Loucy (cell line): Measurements from ENCODE around the gene BCCIP.

Experiments
- H2AFZ ChIP-seq: fragments of 200-600 bp; sonication (generic); 2 replicates; pipeline ENCODE4 v1.6.0; 2016; ENCODE audit warnings: antibody characterized with exemption, mild to moderate bottlenecking, low read length, moderate library complexity
- H3F3A ChIP-seq: fragments of 200-600 bp; 2 replicates; pipeline ENCODE4 v1.6.0; 2016; ENCODE audit warnings: antibody characterized with exemption, low read depth, mild to moderate bottlenecking
- H3K27me3 ChIP-seq: fragments of 200-600 bp; sonication (generic); 2 replicates; pipeline ENCODE4 v1.6.1; 2014; ENCODE audit warnings: low read length, mild to moderate bottlenecking; ENCODE audit not compliant: insufficient read depth, poor library complexity, severe bottlenecking
- H3K36me3 ChIP-seq: fragments of 200-600 bp; sonication (generic); 2 replicates; pipeline ENCODE4 v1.6.1; 2016; ENCODE audit warnings: low read length; ENCODE audit not compliant: insufficient read depth
- H3K4me1 ChIP-seq: fragments of 200-600 bp; sonication (generic); 2 replicates; pipeline ENCODE4 v1.5.1; 2014; ENCODE audit warnings: low read length, mild to moderate bottlenecking; ENCODE audit not compliant: insufficient read depth, poor library complexity, severe bottlenecking
- H3K4me2 ChIP-seq: fragments of 200-600 bp; sonication (generic); 2 replicates; pipeline ENCODE4 v1.6.0; 2014; ENCODE audit warnings: antibody characterized with exemption, low read length, low read depth, mild to moderate bottlenecking; ENCODE audit not compliant: poor library complexity, severe bottlenecking
- H3K4me3 ChIP-seq: fragments of 200-600 bp; sonication (generic); 2 replicates; pipeline ENCODE4 v1.5.1; 2014; ENCODE audit warnings: low read length, mild to moderate bottlenecking, mixed read lengths; ENCODE audit not compliant: poor library complexity, severe bottlenecking
- H3K79me2 ChIP-seq: fragments of 200-600 bp; sonication (generic); 2 replicates; pipeline ENCODE4 v1.6.1; 2014; ENCODE audit warnings: low read length; ENCODE audit not compliant: insufficient read depth
- H3K9ac ChIP-seq: fragments of 200-600 bp; sonication (generic); 2 replicates; pipeline ENCODE4 v1.6.0; 2014; ENCODE audit warnings: mild to moderate bottlenecking, low read depth, low read length, moderate library complexity; ENCODE audit not compliant: poor library complexity, severe bottlenecking
- H3K9me2 ChIP-seq: fragments of 200-600 bp; sonication (generic); replicated peaks from 2 replicates; pipeline ENCODE4 v1.6.1; 2016; ENCODE audit warnings: low read depth, low read length, mixed read lengths
- H3K9me3 ChIP-seq: fragments of 200-600 bp; sonication (generic); 2 replicates; pipeline ENCODE4 v1.6.1; 2014; ENCODE audit warnings: mild to moderate bottlenecking, antibody characterized with exemption, low read length, low read depth; ENCODE audit not compliant: insufficient read depth
- H4K20me1 ChIP-seq: fragments of 200-600 bp; sonication (generic); 2 replicates; pipeline ENCODE4 v1.6.0; 2014; ENCODE audit warnings: antibody characterized with exemption, low read length, mild to moderate bottlenecking; ENCODE audit not compliant: insufficient read depth, poor library complexity, severe bottlenecking
- CTCF ChIP-seq: fragments of 200-600 bp; sonication (generic); conservative IDR thresholded peaks from 2 replicates; pipeline ENCODE4 v1.5.1; 2014; ENCODE audit warnings: mild to moderate bottlenecking, antibody characterized with exemption, low read length
- EZH2phosphoT487 ChIP-seq: fragments of 200-600 bp; IDR thresholded peaks from 2 replicates; pipeline ENCODE4 v1.6.1; 2018; ENCODE audit warnings: antibody characterized with exemption, mild to moderate bottlenecking, moderate library complexity, borderline replicate concordance

BCCIP gene

GRCh38 chr10:125871338-125871737, 48.0 kb downstream of the BCCIP start:
- no peaks in the 10 kb centered on the region for H3F3A ChIP-seq

DNA sequence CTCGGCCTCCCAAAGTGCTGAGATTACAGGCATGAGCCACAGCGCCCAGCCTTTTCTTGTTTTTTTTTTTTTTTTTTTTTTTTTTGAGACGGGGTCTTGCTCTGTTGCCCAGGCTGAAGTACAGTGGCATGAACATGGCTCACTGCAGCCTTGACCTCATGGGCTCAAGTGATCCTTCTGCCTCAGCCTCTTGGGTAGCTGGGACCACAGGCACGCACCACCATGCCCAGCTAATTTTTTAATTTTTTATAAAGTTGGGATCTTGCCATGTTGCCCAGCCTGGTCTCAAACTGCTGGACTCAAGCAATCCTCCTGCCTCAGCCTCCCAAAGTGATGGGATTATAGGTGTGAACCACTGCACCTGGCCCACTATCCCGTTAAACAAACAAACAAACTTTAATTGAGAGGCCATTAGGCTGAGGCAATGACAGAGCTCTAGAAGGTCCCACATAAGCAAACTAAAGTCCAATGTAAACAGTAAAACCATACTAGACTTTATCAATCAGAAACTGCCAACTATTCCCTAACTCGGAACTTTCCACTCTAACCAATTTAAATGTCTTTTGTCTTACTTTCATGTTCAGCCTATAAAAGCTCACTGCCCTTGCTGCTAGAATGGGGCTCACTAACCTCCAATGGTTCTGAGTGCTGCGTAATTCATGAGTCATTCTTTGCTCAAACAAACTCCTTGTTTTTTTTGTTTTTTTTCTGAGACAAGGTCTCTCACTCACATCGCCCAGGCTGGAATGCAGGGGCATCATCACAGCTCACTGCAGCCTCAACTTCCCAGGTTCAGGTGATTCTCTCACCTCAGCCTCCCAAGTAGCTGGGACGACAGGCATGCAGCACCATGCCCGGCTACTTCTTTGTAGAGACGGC, 55.9 kb downstream of the BCCIP start:
- TF ChIP-seq CTCF = no peak
- no peak for TF ChIP-seq EZH2phosphoT487
- no peaks in the 10 kb centered on the region for H3K36me3 ChIP-seq
- no peaks in the 10 kb centered on the region for H3K4me1 ChIP-seq
- no peaks in the 10 kb centered on the region for H4K20me1 ChIP-seq
- no peak overlapping the region for H3K4me3 ChIP-seq
- no peaks in the 10 kb centered on the region for H3K79me2 ChIP-seq
- H2AFZ ChIP-seq = no peak overlapping the region
- no peak overlapping the region for H3K9ac ChIP-seq
- no peaks in the 10 kb centered on the region for H3F3A ChIP-seq
- H3K9me3 ChIP-seq = 0 out of 2 replicates have a peak, but pooled peaks cover 4% of the 10 kb centered on the region
- no peak overlapping the region for H3K4me2 ChIP-seq
- no peaks in the 10 kb centered on the region for H3K9me2 ChIP-seq
- H3K27me3 ChIP-seq = no peaks in the 10 kb centered on the region

More at GRCh38 chr10:125871338-125871737, 48.0 kb downstream of the BCCIP start:
- no peak overlapping the region for H3K4me2 ChIP-seq
- no peak overlapping the region for H3K9ac ChIP-seq
- no peak overlapping the region for H2AFZ ChIP-seq
- H3K36me3 ChIP-seq = no peaks in the 10 kb centered on the region
- no peaks in the 10 kb centered on the region for H4K20me1 ChIP-seq
- H3K79me2 ChIP-seq = no peaks in the 10 kb centered on the region
- 0 out of 2 replicates have a peak, but pooled peaks cover 4% of the 10 kb centered on the region for H3K9me3 ChIP-seq
- no peaks in the 10 kb centered on the region for H3K27me3 ChIP-seq
- H3K4me3 ChIP-seq = no peak overlapping the region
- H3K4me1 ChIP-seq = no peaks in the 10 kb centered on the region
- H3K9me2 ChIP-seq = no peaks in the 10 kb centered on the region
- TF ChIP-seq CTCF (no peak), EZH2phosphoT487 (no peak)

DNA sequence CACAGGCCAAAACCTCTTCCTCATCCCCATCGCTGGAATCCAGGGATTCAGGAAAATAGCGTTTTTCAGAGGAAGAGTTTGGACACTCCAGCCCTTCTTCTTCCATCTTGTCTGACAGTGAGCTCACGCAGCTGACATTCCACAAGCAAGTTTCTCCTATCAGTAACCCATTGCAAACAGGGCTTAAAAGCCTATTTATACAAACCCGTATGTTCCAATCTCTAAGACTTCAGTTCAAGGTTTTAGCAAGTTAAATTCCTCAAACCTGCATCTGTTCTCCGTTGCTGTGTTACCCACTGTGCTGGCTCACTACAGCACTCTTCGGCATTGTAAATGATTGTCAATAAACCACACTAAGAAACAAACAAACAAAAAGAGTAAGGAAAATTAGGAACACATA, 57.4 kb downstream of the BCCIP start:
- 0 out of 2 replicates have a peak, but pooled peaks cover 4% of the 10 kb centered on the region for H3K9me3 ChIP-seq
- H3F3A ChIP-seq = no peaks in the 10 kb centered on the region
- no peak overlapping the region for H3K9ac ChIP-seq
- no peaks in the 10 kb centered on the region for H3K9me2 ChIP-seq
- H3K36me3 ChIP-seq = no peaks in the 10 kb centered on the region
- no peaks in the 10 kb centered on the region for H3K79me2 ChIP-seq
- H3K4me3 ChIP-seq = no peak overlapping the region
- no peak overlapping the region for H3K4me2 ChIP-seq
- TF ChIP-seq EZH2phosphoT487 = no peak
- TF ChIP-seq CTCF = no peak
- H3K27me3 ChIP-seq = no peaks in the 10 kb centered on the region
- H4K20me1 ChIP-seq = no peaks in the 10 kb centered on the region
- H2AFZ ChIP-seq = no peak overlapping the region
- no peaks in the 10 kb centered on the region for H3K4me1 ChIP-seq
